HCT116 (cell line): Measurements from ENCODE around the gene AASS. TPM values are rescaled to one million over a fixed set of nuclear protein-coding genes. Genes with fewer than 3 reads are reported as not detected.

Experiments
- ATAC-seq: fragments of 200-7000 bp; cut with Tn5 transposase; 2 replicates; pipeline ENCODE4 v1.9.1; 2020; ENCODE audit warnings: mild to moderate bottlenecking, moderate library complexity
- BruUV-seq: library from RNA; stranded (reverse); fragments of 400-500 nt; replicated peaks from 2 replicates; lab custom pipeline; 2021; lab: Mats Ljungman, UMichigan
- CTCF ChIA-PET: fragments of 300-600 bp; sonication (Branson Sonifier 250); formaldehyde crosslinking; loops from one replicate; lab custom pipeline; 2021; ENCODE audit warnings: antibody characterized with exemption; lab: Charles Lee
- POLR2A ChIA-PET: fragments of 300-600, 350-600 bp; sonication (Branson Sonifier 250); formaldehyde crosslinking; loops from one replicate; lab custom pipeline; 2021; ENCODE audit warnings: antibody characterized with exemption; lab: Charles Lee
- RAD21 ChIA-PET, 2 experiments: fragments of 300-600 bp; sonication (Branson Sonifier 250); formaldehyde crosslinking; loops; one replicate each; lab custom pipeline; 2023; ENCODE audit warnings: low total read pairs in 2 of 2; ENCODE audit not compliant: uncharacterized antibody in 2 of 2, unreplicated experiment in 2 of 2, low non-redundant PET in 1 of 2; lab: Charles Lee
- DNase-seq: peaks from one replicate; pipeline ENCODE4 v3.0.0-alpha.2; 2010; ENCODE audit warnings: low read depth, low spot score
- H2AFZ ChIP-seq: fragments of 200-600 bp; shearing (Covaris generic), sonication (generic); 2 replicates; pipeline ENCODE4 v1.6.1; 2017; ENCODE audit warnings: low read depth, mixed run types, mixed read lengths, antibody characterized with exemption, low read length; ENCODE audit not compliant: poor library complexity, severe bottlenecking
- H3K27ac ChIP-seq: 2 replicates; pipeline ENCODE4 v1.5.1; 2012; ENCODE audit warnings: low read depth, low read length
- H3K27me3 ChIP-seq: fragments of 200-600 bp; sonication (generic); 2 replicates; pipeline ENCODE4 v1.6.1; 2016; ENCODE audit warnings: mixed run types, low read length, mixed read lengths; ENCODE audit not compliant: insufficient read depth
- H3K36me3 ChIP-seq, 2 experiments: fragments of 200-500 bp in 1 of 2; fragments of 200-600 bp in 1 of 2; sonication (Bioruptor generic) in 1 of 2; sonication (generic) in 1 of 2; 2 replicates each; pipeline versions ENCODE4 v1.5.1 to v1.6.1; 2014 to 2016; ENCODE audit warnings: low read length in 2 of 2, inconsistent platforms in 1 of 2, mixed read lengths in 1 of 2, mixed run types in 1 of 2; ENCODE audit not compliant: insufficient read depth in 2 of 2, control insufficient read depth in 1 of 2
- H3K4me1 ChIP-seq, 2 experiments: fragments of 200-600 bp in 1 of 2; sonication (generic) in 1 of 2; 2 replicates each; pipeline versions ENCODE4 v1.5.1 to v1.6.1; 2012 to 2017; ENCODE audit warnings: low read length in 2 of 2, inconsistent platforms in 1 of 2, mild to moderate bottlenecking in 1 of 2, mixed read lengths in 1 of 2, mixed run types in 1 of 2, moderate library complexity in 1 of 2; ENCODE audit not compliant: insufficient read depth in 2 of 2, control insufficient read depth in 1 of 2
- H3K4me2 ChIP-seq: fragments of 200-600 bp; sonication (generic); 2 replicates; pipeline ENCODE4 v1.6.1; 2017; ENCODE audit warnings: mixed run types, low read length, mixed read lengths
- H3K4me3 ChIP-seq, 2 experiments: fragments of 200-600 bp in 1 of 2; sonication (generic) in 1 of 2; replicated peaks in 1 of 2; 2 replicates each; pipeline ENCODE4 v1.5.1; 2011 to 2016; ENCODE audit warnings: low read length in 2 of 2, control low read depth in 1 of 2, low read depth in 1 of 2, mild to moderate bottlenecking in 1 of 2, mixed read lengths in 1 of 2, mixed run types in 1 of 2
- H3K79me2 ChIP-seq: fragments of 200-600 bp; sonication (generic); 2 replicates; pipeline ENCODE4 v1.6.1; 2017; ENCODE audit warnings: mild to moderate bottlenecking, mixed run types, low read length, moderate library complexity, mixed read lengths; ENCODE audit not compliant: insufficient read depth
- H3K9ac ChIP-seq: fragments of 200-600 bp; sonication (generic); 2 replicates; pipeline ENCODE4 v1.6.1; 2016; ENCODE audit warnings: low read length, mixed read lengths
- H3K9me2 ChIP-seq: fragments of 200-600 bp; sonication (generic), shearing (Covaris generic); 2 replicates; pipeline ENCODE4 v1.6.1; 2017; ENCODE audit warnings: mixed run types, mild to moderate bottlenecking, moderate library complexity; ENCODE audit not compliant: insufficient read depth
- H3K9me3 ChIP-seq, 2 experiments: fragments of 200-500 bp in 1 of 2; fragments of 200-600 bp in 1 of 2; sonication (Bioruptor generic) in 1 of 2; sonication (generic) in 1 of 2; 2 replicates each; pipeline ENCODE4 v1.6.1; 2014 to 2017; ENCODE audit warnings: low read length in 2 of 2, mixed read lengths in 2 of 2, inconsistent platforms in 1 of 2, low read depth in 1 of 2, mild to moderate bottlenecking in 1 of 2, mixed run types in 1 of 2, moderate library complexity in 1 of 2; ENCODE audit not compliant: control insufficient read depth in 1 of 2, insufficient read depth in 1 of 2
- H4K20me1 ChIP-seq: fragments of 200-600 bp; sonication (generic), shearing (Covaris generic); 2 replicates; pipeline ENCODE4 v1.6.1; 2017; ENCODE audit warnings: mixed run types, mild to moderate bottlenecking, moderate library complexity; ENCODE audit not compliant: insufficient read depth
- CBX3 ChIP-seq: IDR thresholded peaks from 2 replicates; pipeline ENCODE4 v1.6.1; 2012; ENCODE audit warnings: low read depth
- CEBPB ChIP-seq: IDR thresholded peaks from 2 replicates; pipeline ENCODE4 v1.6.1; 2012; ENCODE audit warnings: low read depth
- ELF1 ChIP-seq: IDR thresholded peaks from 2 replicates; pipeline ENCODE4 v1.6.1; 2012; ENCODE audit warnings: low read depth, borderline replicate concordance
- EZH2 ChIP-seq: fragments of 200-600 bp; sonication (generic); IDR thresholded peaks from 2 replicates; pipeline ENCODE4 v1.6.1; 2017; ENCODE audit warnings: antibody characterized with exemption, mixed run types
- FOSL1 ChIP-seq: IDR thresholded peaks from 2 replicates; pipeline ENCODE4 v1.6.1; 2012; ENCODE audit warnings: low read depth
- POLR2AphosphoS5 ChIP-seq: IDR thresholded peaks from 2 replicates; pipeline ENCODE4 v1.6.1; 2011; ENCODE audit warnings: mild to moderate bottlenecking, low read depth, low read length, moderate library complexity
- RAD21 ChIP-seq: IDR thresholded peaks from 2 replicates; pipeline ENCODE4 v1.6.1; 2012; ENCODE audit warnings: low read depth, mild to moderate bottlenecking
- SIN3A ChIP-seq: IDR thresholded peaks from 2 replicates; pipeline ENCODE4 v1.6.1; 2012; ENCODE audit warnings: low read depth
- YY1 ChIP-seq: IDR thresholded peaks from 2 replicates; pipeline ENCODE4 v1.6.1; 2011; ENCODE audit warnings: low read length, low read depth, moderate library complexity, mild to moderate bottlenecking; ENCODE audit not compliant: insufficient replicate concordance; ENCODE audit errors: extremely low read depth
- ZFX ChIP-seq: fragments of 450-650 bp; IDR thresholded peaks from 2 replicates; pipeline ENCODE4 v1.6.1; 2017
- ZNF274 ChIP-seq: fragments of 200-500 bp; sonication (Bioruptor generic); IDR thresholded peaks from 2 replicates; pipeline ENCODE4 v1.6.1; 2014; ENCODE audit warnings: mild to moderate bottlenecking, low read depth, low read length, inconsistent platforms
- intact Hi-C: fragments of 100-400 bp; cut with micrococcal nuclease; formaldehyde crosslinking; loops from 2 replicates; pipeline ENCODE4 v1.10.0; 2022
- total RNA-seq: library from RNA; stranded (reverse); gene quantifications from one replicate; pipeline ENCODE4 v1.2.1, GENCODE V29; 2021; ENCODE audit not compliant: unreplicated experiment
- TF ChIP-seq, protein P1 (sequence below), 3 experiments: fragments of 200-600 bp in 1 of 3; sonication (generic) in 1 of 3; IDR thresholded peaks in 2 of 3; conservative IDR thresholded peaks in 1 of 3; 2 replicates each; pipeline ENCODE4 v1.5.1; 2012 to 2017; ENCODE audit warnings: low read depth in 2 of 3, low read length in 2 of 3, antibody characterized with exemption in 1 of 3, borderline replicate concordance in 1 of 3, control low read depth in 1 of 3, mild to moderate bottlenecking in 1 of 3, mixed read lengths in 1 of 3, mixed run types in 1 of 3, moderate library complexity in 1 of 3; ENCODE audit not compliant: insufficient read depth in 1 of 3
- TF ChIP-seq, protein P2 (sequence below): IDR thresholded peaks from 2 replicates; pipeline ENCODE4 v1.6.1; 2012; ENCODE audit warnings: low read depth
- TF ChIP-seq, protein P3 (sequence below): IDR thresholded peaks from 2 replicates; pipeline ENCODE4 v1.6.1; 2011; ENCODE audit warnings: mild to moderate bottlenecking, low read length, moderate library complexity; ENCODE audit not compliant: insufficient replicate concordance; ENCODE audit errors: extremely low read depth
- TF ChIP-seq, protein P4 (sequence below): IDR thresholded peaks from 2 replicates; pipeline ENCODE4 v1.6.1; 2012

The AASS gene
- total RNA-seq, 1 experiment from 2014 or later: 5.1 TPM

DNA sequence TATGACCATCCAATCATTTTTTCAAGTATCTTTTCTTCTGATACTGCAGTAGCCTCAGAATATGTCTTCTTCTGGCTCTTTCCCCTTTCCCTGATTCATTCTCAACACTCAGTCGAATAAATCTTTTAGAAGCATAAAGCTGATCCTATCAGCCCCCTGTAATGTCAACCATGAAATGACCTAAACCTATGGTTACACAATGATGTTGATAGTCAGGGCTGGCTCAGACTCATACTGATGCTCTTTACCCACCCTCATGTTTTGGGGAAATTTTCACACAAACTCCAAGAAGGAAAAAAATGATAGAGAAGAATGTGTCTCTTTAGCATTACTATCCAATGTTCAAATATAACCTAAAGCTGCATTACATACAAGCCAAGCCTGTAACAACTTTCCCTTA, 76.0 kb downstream of the AASS start (continued):
- TF ChIP-seq, protein P1, sequence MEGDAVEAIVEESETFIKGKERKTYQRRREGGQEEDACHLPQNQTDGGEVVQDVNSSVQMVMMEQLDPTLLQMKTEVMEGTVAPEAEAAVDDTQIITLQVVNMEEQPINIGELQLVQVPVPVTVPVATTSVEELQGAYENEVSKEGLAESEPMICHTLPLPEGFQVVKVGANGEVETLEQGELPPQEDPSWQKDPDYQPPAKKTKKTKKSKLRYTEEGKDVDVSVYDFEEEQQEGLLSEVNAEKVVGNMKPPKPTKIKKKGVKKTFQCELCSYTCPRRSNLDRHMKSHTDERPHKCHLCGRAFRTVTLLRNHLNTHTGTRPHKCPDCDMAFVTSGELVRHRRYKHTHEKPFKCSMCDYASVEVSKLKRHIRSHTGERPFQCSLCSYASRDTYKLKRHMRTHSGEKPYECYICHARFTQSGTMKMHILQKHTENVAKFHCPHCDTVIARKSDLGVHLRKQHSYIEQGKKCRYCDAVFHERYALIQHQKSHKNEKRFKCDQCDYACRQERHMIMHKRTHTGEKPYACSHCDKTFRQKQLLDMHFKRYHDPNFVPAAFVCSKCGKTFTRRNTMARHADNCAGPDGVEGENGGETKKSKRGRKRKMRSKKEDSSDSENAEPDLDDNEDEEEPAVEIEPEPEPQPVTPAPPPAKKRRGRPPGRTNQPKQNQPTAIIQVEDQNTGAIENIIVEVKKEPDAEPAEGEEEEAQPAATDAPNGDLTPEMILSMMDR (IDR thresholded peaks at IDR 0.05 in 2 of 3, conservative IDR thresholded peaks at IDR 0.05 in 1 of 3; ENCODE audit: borderline replicate concordance in 1 of 3, insufficient read depth in 1 of 3, low read depth in 2 of 3, low read length in 2 of 3): no peak
- no peak for TF ChIP-seq SIN3A

DNA sequence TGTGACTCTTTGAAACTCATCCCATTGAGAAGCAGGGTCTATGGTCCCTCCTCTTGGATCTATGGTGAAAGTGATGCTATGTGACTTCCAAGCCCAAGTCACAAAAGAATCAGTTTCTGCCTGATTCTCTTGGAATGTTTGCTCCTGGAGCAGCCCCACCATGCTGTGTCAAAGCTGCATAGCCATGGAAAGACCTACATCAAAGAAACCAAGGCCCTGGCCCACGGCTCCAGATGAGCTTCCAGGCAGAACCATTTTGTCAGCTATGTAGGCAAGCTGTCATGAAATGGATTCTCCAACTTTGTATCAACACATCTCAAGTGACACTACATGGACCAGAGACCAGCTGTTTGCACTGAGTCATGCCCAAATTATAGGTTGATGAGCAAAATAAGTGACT, 77.0 kb downstream of the AASS start:
- no TSS peak for BruUV-seq
- H3K9me2 ChIP-seq: no peaks in the 10 kb centered on the region
- no peaks in the 10 kb centered on the region for H3K27me3 ChIP-seq
- no peaks in the 10 kb centered on the region for H3K4me1 ChIP-seq
- H3K79me2 ChIP-seq: no peaks in the 10 kb centered on the region
- no peak overlapping the region for H3K4me2 ChIP-seq
- POLR2A ChIA-PET: no interaction called here
- H4K20me1 ChIP-seq: no peaks in the 10 kb centered on the region
- CTCF ChIA-PET: no interaction called here
- no peak overlapping the region for H2AFZ ChIP-seq
- H3K9me3 ChIP-seq: no peaks in the 10 kb centered on the region
- ATAC-seq (no peak), DNase-seq (no peak)
- H3K36me3 ChIP-seq: no peaks in the 10 kb centered on the region
- no peak overlapping the region for H3K9ac ChIP-seq
- intact Hi-C loops: no loop called here
- H3K4me3 ChIP-seq: no peak overlapping the region
- RAD21 ChIA-PET: no interaction called here
- H3K27ac ChIP-seq: no peak overlapping the region
- no peak for TF ChIP-seq EZH2
- TF ChIP-seq, protein P2, sequence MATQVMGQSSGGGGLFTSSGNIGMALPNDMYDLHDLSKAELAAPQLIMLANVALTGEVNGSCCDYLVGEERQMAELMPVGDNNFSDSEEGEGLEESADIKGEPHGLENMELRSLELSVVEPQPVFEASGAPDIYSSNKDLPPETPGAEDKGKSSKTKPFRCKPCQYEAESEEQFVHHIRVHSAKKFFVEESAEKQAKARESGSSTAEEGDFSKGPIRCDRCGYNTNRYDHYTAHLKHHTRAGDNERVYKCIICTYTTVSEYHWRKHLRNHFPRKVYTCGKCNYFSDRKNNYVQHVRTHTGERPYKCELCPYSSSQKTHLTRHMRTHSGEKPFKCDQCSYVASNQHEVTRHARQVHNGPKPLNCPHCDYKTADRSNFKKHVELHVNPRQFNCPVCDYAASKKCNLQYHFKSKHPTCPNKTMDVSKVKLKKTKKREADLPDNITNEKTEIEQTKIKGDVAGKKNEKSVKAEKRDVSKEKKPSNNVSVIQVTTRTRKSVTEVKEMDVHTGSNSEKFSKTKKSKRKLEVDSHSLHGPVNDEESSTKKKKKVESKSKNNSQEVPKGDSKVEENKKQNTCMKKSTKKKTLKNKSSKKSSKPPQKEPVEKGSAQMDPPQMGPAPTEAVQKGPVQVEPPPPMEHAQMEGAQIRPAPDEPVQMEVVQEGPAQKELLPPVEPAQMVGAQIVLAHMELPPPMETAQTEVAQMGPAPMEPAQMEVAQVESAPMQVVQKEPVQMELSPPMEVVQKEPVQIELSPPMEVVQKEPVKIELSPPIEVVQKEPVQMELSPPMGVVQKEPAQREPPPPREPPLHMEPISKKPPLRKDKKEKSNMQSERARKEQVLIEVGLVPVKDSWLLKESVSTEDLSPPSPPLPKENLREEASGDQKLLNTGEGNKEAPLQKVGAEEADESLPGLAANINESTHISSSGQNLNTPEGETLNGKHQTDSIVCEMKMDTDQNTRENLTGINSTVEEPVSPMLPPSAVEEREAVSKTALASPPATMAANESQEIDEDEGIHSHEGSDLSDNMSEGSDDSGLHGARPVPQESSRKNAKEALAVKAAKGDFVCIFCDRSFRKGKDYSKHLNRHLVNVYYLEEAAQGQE: no peak
- TF ChIP-seq, protein P1 (IDR thresholded peaks at IDR 0.05 in 2 of 3, conservative IDR thresholded peaks at IDR 0.05 in 1 of 3; ENCODE audit: borderline replicate concordance in 1 of 3, insufficient read depth in 1 of 3, low read depth in 2 of 3, low read length in 2 of 3): no peak
- TF ChIP-seq YY1: no peak
- TF ChIP-seq FOSL1: no peak
- no peak for TF ChIP-seq ZFX
- no peak for TF ChIP-seq SIN3A
- no peak for TF ChIP-seq RAD21
- TF ChIP-seq, protein P3, sequence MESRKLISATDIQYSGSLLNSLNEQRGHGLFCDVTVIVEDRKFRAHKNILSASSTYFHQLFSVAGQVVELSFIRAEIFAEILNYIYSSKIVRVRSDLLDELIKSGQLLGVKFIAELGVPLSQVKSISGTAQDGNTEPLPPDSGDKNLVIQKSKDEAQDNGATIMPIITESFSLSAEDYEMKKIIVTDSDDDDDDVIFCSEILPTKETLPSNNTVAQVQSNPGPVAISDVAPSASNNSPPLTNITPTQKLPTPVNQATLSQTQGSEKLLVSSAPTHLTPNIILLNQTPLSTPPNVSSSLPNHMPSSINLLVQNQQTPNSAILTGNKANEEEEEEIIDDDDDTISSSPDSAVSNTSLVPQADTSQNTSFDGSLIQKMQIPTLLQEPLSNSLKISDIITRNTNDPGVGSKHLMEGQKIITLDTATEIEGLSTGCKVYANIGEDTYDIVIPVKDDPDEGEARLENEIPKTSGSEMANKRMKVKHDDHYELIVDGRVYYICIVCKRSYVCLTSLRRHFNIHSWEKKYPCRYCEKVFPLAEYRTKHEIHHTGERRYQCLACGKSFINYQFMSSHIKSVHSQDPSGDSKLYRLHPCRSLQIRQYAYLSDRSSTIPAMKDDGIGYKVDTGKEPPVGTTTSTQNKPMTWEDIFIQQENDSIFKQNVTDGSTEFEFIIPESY: no peak
- TF ChIP-seq, protein P4, sequence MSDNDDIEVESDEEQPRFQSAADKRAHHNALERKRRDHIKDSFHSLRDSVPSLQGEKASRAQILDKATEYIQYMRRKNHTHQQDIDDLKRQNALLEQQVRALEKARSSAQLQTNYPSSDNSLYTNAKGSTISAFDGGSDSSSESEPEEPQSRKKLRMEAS: no peak
- TF ChIP-seq CBX3: no peak
- no peak for TF ChIP-seq ZNF274
- no peak for TF ChIP-seq ELF1
- no peak for TF ChIP-seq POLR2AphosphoS5
- no peak for TF ChIP-seq CEBPB
